Choroid plexus epithelial cell (primary cell): ENCODE data around the gene CCDC88B.

ENCODE experiments used
- DNase-seq: peaks from one replicate; pipeline ENCODE4 v3.0.0-alpha.2; 2010; ENCODE audit warnings: low read depth
- H3K4me3 ChIP-seq: 2 replicates; pipeline ENCODE4 v1.5.1; 2011; ENCODE audit warnings: low read depth, mild to moderate bottlenecking, control low read depth, low read length, moderate library complexity
- CTCF ChIP-seq: conservative IDR thresholded peaks from 2 replicates; pipeline ENCODE4 v1.5.1; 2011; ENCODE audit warnings: low read depth, mild to moderate bottlenecking, control low read depth, inconsistent platforms, low read length, moderate library complexity

CCDC88B gene

GRCh38 chr11:64357446-64357845 is 17.4 kb downstream of the CCDC88B start:
- H3K4me3 ChIP-seq, result no peak overlapping the region
- DNase-seq, result no peak
- no peak for TF ChIP-seq CTCF

GRCh38 chr11:64357904-64358535 is 18.0 kb downstream of the CCDC88B start:
- peak overlapping the region; percentile 92 for H3K4me3 ChIP-seq
- no peak for TF ChIP-seq CTCF
- no peak for DNase-seq

- DNase-seq, result no peak
- no peak for TF ChIP-seq CTCF
- H3K4me3 ChIP-seq, result peak overlapping the region; percentile 92
Measured at GRCh38 chr11:64358536-64358906, 18.5 kb downstream of the CCDC88B start.

- H3K4me3 ChIP-seq, result peak within 1 kb of the TSS; percentile 92
- no peak for TF ChIP-seq CTCF
- peak; percentile 64 for DNase-seq
Measured at GRCh38 chr11:64358907-64359711, 19.1 kb downstream of the CCDC88B start, which contains the start of gene RPS6KA4. TSS of gene RPS6KA4 (plus strand) at chr11:64359162. CDS start at chr11:64359236, 74 bp downstream.

- peak overlapping the region; percentile 92 for H3K4me3 ChIP-seq
- no peak for DNase-seq
- TF ChIP-seq CTCF, result no peak
Measured at GRCh38 chr11:64359712-64360445, 19.9 kb downstream of the CCDC88B start.

- no peak for DNase-seq
- no peak for TF ChIP-seq CTCF
- H3K4me3 ChIP-seq, result peak overlapping the region; percentile 92
Measured at GRCh38 chr11:64360448-64360921, 20.5 kb downstream of the CCDC88B start.
